ENCODE data around the gene DNAJC2.

Gene DNAJC2

DNA sequence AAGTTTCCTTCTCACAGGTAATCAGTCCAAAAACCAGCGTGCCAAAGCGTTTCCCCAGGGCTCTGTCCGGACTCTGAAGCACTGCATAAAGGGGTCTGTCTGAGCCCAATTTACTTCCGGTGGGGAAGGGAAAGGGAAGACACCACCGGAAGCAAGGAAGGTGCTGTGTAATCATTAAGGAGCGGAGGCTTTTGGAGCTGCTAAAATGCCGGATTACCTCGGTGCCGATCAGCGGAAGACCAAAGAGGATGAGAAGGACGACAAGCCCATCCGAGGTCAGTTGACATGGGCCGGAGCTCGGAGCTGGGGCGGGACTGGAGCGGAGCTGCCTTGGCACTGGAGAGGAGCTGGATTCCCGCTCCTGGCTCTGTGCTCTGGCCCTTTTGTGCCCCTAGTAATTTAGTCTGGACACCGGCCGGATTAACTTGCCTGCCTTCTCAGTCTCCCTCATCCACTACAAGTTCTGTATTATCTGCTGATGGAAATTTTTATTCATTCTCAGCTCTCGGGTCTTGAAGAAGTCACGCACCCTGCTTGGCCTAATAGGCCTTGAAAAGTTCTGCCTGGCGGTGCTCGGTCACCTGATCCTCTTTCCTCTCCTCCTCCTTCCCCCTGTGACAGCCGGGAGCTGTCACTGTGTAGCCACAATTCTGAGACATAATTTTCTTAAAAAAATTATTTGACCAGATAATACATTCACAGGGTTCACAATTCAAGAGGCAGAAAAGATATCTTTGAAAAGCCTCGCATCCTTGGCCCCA, 3.1 kb upstream of the DNAJC2 start, which contains the start of gene PSMC2:
Gene PSMC2 (plus strand): TSS at position 137 of the 761 bp plus-strand sequence. CDS start 69 bp downstream, at position 206.
- H3K4me3 ChIP-seq (ENCODE audit: low read depth, low read length), result peak within 1 kb of the TSS; percentile 77
- peak; percentile 96 for DNase-seq (ENCODE audit: low read depth)
- TF ChIP-seq POLR2A (IDR thresholded peaks at IDR 0.05; ENCODE audit: extremely low read depth, insufficient read length) (peak; percentile 79), MYC (IDR thresholded peaks at IDR 0.05; ENCODE audit: low read depth, low read length) (peak; percentile 72)
- TF ChIP-seq, protein P1, sequence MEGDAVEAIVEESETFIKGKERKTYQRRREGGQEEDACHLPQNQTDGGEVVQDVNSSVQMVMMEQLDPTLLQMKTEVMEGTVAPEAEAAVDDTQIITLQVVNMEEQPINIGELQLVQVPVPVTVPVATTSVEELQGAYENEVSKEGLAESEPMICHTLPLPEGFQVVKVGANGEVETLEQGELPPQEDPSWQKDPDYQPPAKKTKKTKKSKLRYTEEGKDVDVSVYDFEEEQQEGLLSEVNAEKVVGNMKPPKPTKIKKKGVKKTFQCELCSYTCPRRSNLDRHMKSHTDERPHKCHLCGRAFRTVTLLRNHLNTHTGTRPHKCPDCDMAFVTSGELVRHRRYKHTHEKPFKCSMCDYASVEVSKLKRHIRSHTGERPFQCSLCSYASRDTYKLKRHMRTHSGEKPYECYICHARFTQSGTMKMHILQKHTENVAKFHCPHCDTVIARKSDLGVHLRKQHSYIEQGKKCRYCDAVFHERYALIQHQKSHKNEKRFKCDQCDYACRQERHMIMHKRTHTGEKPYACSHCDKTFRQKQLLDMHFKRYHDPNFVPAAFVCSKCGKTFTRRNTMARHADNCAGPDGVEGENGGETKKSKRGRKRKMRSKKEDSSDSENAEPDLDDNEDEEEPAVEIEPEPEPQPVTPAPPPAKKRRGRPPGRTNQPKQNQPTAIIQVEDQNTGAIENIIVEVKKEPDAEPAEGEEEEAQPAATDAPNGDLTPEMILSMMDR (IDR thresholded peaks at IDR 0.05; ENCODE audit: low read depth, low read length), result no peak
- TF ChIP-seq, protein P2, sequence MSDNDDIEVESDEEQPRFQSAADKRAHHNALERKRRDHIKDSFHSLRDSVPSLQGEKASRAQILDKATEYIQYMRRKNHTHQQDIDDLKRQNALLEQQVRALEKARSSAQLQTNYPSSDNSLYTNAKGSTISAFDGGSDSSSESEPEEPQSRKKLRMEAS (IDR thresholded peaks at IDR 0.05; ENCODE audit: low read depth, low read length), result peak; percentile 78

DNA sequence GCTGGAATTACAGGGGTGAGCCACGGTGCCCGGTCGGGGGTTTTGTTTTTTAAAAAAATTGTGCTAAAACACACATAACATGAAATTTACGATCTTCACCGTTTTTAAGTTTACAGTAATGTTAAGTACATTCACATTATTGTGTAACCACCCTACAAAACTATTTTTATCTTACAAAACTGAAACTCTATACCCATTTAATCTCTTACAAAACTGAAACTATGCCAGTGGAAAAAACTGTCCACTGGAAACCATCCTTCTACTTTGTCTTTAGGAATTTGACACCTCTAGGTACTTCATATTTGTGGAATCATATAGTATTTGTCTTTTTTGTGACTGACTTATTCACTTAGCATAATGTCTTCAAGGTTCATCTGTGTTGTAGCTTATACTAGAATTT, 1.8 kb upstream of the DNAJC2 start:
- no peak for DNase-seq (ENCODE audit: low read depth)
- TF ChIP-seq, protein P2 (IDR thresholded peaks at IDR 0.05; ENCODE audit: low read depth, low read length), result no peak
- H3K4me3 ChIP-seq (ENCODE audit: low read depth, low read length), result peak overlapping the region; percentile 77

DNA sequence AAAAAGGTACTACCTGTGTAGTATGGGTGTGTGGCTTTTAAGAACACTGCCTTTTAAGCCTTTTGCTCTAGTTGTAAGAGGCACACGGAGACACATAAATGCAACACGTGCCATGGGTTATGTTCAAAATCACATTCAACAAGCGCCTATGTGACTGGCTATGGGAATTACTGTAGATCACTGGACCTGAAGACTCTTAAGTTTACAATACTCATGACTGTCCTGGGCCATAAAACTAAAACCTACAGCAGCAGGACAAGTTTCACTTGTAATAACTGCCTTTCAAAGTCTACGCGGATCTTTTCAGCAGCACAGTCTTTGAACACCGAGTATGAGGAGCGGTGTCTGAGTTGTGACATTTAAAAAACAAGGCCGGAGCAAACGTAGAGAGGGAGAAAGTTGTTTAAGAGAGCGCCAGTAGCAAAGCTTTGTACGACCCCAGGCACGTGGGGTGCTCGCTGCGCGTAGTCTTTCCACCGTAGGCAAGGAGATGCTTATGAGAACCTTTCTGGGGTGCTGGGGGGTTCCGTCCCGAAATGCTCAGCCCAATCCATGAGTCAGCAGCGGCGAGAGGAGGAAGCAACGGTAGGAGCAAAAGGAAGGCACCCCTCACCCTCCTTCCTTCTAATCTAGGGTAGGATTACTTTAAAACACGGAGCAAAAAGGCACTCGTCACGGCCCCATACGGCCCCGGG, 662 bp downstream of the DNAJC2 start:
- H3K4me3 ChIP-seq (ENCODE audit: low read depth, low read length), result peak overlapping the region; percentile 84
- TF ChIP-seq POLR2A (IDR thresholded peaks at IDR 0.05; ENCODE audit: extremely low read depth, insufficient read length), result no peak
- TF ChIP-seq, protein P2 (IDR thresholded peaks at IDR 0.05; ENCODE audit: low read depth, low read length), result peak; percentile 79
- DNase-seq (ENCODE audit: low read depth), result peak; percentile 73

DNA sequence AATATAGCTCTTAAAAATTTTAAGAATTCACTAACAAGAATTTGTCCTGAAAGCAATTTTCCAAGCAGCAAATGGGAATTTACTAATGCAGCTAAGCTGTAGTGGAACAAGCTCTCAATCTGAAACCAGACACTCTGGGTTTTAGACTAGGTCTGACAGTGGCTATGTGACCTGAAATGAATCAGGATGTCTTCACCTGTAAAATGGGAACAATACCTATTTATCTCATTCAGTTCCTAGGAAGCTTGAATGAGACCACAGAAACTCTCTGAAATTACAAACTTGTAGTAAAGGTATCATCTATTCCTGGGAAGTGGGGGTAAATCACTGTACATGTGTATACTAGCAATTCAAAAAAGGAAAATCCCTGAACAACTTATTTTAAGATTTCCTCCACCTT, 1.2 kb downstream of the DNAJC2 start:
- peak overlapping the region; percentile 84 for H3K4me3 ChIP-seq (ENCODE audit: low read depth, low read length)
- DNase-seq (ENCODE audit: low read depth), result no peak
- TF ChIP-seq POLR2A (IDR thresholded peaks at IDR 0.05; ENCODE audit: extremely low read depth, insufficient read length), result no peak
- no peak for TF ChIP-seq MYC (IDR thresholded peaks at IDR 0.05; ENCODE audit: low read depth, low read length)
- TF ChIP-seq, protein P2 (IDR thresholded peaks at IDR 0.05; ENCODE audit: low read depth, low read length), result no peak
- TF ChIP-seq, protein P1 (IDR thresholded peaks at IDR 0.05; ENCODE audit: low read depth, low read length), result no peak

DNA sequence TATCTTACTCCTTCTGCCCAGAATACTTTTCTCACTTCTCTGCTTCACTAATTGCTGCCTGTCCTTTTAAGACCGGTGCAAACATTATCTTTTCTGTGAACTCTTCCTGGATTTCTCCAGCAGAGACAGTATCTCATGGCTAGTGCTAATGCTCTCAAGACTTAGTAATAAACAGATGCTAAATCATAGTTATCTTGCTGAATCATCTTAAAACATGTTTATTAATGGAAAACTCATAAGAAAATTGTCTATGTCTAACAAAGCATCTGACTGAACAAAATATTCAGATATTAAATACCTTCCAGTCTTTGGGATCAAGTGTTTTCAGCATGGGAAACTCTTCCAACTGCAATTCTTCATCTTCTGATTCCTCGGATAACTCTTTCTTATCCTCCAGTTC, 3.1 kb downstream of the DNAJC2 start:
- H3K4me3 ChIP-seq (ENCODE audit: low read depth, low read length), result peak overlapping the region; percentile 42
- TF ChIP-seq MYC (IDR thresholded peaks at IDR 0.05; ENCODE audit: low read depth, low read length) (no peak), POLR2A (IDR thresholded peaks at IDR 0.05; ENCODE audit: extremely low read depth, insufficient read length) (no peak)
- TF ChIP-seq, protein P2 (IDR thresholded peaks at IDR 0.05; ENCODE audit: low read depth, low read length), result no peak
- TF ChIP-seq, protein P1 (IDR thresholded peaks at IDR 0.05; ENCODE audit: low read depth, low read length), result no peak
- DNase-seq (ENCODE audit: low read depth), result no peak

DNA sequence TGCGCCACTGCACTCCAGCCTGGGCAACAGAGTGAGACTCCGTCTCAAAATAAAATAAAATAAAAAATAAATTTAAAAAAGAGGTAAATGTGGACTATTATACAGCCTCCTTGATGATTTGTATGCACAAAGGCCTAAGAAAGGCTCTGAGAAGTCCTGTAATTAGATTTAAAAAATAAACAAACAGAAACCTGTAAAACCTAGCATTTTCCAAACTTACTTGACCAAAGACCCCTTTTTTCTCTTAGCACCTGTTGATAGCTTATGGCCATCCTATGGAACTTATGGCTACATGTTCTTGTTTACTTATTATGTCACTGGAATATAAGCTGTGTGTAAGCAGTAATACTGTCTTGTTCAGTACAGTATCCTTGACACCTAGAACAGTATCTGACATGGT, 5.7 kb downstream of the DNAJC2 start:
- H3K4me3 ChIP-seq (ENCODE audit: low read depth, low read length), result no peak overlapping the region
- DNase-seq (ENCODE audit: low read depth), result no peak
- TF ChIP-seq MYC (IDR thresholded peaks at IDR 0.05; ENCODE audit: low read depth, low read length) (no peak), POLR2A (IDR thresholded peaks at IDR 0.05; ENCODE audit: extremely low read depth, insufficient read length) (no peak)
- TF ChIP-seq, protein P2 (IDR thresholded peaks at IDR 0.05; ENCODE audit: low read depth, low read length), result no peak
- TF ChIP-seq, protein P1 (IDR thresholded peaks at IDR 0.05; ENCODE audit: low read depth, low read length), result no peak

Measured in NB4 (cell line).